GM12864 (cell line): ENCODE measurements around the gene KIAA1755.
A peak's percentile ranks its signal among the peaks of the same experiment; 100 is the strongest.

ENCODE experiments used
- DNase-seq: peaks from one replicate; pipeline ENCODE4 v3.0.0-alpha.2; 2011; ENCODE audit warnings: low read depth
- H3K4me3 ChIP-seq: 2 replicates; pipeline ENCODE4 v1.5.1; 2011; ENCODE audit warnings: mild to moderate bottlenecking, low read depth, low read length, control low read depth
- TF ChIP-seq, protein P1 (sequence below): IDR thresholded peaks from 2 replicates; pipeline ENCODE4 v1.5.1; 2011; ENCODE audit warnings: low read depth, mild to moderate bottlenecking, moderate library complexity, low read length, control low read depth, inconsistent platforms; ENCODE audit errors: missing control alignments

The KIAA1755 gene

GRCh38 chr20:38239441-38239840 lies 21.1 kb downstream of the KIAA1755 start:
- TF ChIP-seq, protein P1, sequence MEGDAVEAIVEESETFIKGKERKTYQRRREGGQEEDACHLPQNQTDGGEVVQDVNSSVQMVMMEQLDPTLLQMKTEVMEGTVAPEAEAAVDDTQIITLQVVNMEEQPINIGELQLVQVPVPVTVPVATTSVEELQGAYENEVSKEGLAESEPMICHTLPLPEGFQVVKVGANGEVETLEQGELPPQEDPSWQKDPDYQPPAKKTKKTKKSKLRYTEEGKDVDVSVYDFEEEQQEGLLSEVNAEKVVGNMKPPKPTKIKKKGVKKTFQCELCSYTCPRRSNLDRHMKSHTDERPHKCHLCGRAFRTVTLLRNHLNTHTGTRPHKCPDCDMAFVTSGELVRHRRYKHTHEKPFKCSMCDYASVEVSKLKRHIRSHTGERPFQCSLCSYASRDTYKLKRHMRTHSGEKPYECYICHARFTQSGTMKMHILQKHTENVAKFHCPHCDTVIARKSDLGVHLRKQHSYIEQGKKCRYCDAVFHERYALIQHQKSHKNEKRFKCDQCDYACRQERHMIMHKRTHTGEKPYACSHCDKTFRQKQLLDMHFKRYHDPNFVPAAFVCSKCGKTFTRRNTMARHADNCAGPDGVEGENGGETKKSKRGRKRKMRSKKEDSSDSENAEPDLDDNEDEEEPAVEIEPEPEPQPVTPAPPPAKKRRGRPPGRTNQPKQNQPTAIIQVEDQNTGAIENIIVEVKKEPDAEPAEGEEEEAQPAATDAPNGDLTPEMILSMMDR, result no peak
- H3K4me3 ChIP-seq, result no peak overlapping the region
- no peak for DNase-seq

DNA sequence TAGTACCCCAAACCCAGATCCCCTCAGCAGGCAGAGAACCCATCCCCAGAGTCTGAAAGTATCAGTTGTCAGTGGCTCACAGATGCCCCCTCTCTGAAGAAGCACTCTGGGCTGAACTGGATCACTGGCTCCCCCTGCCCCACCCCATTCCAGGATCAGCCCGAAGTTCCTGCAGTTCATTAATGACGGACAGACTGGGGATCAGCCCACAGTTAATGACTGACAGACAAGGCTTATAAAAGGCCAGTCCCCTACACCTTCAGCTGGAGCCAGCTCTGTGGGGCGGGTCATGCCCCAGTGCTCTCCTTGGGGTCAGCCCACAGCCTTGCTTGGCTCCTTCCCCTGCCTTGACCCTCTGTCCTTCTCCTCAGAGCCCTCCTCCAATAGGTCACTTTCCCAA lies 21.7 kb downstream of the KIAA1755 start:
- DNase-seq, result no peak
- TF ChIP-seq, protein P1, result no peak
- no peak overlapping the region for H3K4me3 ChIP-seq

DNA sequence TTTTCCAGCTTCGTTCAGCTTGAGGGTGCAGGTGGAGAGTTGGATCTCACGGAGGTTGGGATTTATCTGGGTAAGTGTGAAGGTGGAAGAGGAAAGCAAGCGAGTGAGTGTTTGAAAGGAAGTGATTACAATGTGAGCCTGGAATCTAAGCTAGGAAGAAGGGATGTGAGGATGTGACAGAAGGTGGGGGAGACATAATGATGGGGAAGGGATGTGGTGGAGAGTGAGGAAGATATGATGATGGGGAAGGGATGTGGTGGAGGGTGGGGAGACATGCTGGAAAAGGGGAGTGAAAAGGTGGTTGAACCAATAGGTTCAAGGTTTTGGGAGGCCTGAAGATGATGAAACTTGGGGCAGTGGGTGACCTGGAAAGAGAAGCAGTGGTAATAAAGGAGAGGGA lies 23.2 kb downstream of the KIAA1755 start:
- H3K4me3 ChIP-seq, result no peak overlapping the region
- TF ChIP-seq, protein P1, result no peak
- DNase-seq, result no peak

DNA sequence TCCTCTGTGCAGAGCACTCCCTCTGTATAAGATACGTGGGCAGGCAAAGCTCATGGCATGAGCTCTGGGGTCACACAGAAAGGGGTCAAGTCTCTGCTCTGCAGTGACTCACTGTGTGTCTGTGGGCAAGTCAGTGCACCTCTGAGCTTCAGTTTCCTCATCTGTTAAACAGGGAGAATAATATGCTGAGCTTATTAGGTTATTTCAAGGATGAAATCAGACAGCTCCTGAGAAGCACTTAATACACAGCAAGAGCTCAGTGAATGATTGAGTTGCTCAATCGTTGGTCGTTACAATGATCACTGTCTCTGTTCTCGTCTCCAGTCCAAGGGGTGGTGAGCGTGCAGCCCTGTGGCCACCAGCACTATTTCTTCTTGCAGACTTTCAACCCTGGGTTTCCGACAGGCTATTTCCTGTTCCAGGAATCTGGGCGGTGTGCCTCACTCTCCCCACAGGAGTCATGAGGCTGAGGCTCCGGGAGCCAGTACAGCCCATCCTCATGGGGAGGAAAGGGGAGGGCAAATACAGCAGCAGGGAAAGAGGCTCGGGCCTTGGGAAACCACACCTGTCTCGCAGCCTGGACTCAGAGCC lies 28.9 kb downstream of the KIAA1755 start:
- no peak overlapping the region for H3K4me3 ChIP-seq
- TF ChIP-seq, protein P1, result no peak
- DNase-seq, result no peak

DNA sequence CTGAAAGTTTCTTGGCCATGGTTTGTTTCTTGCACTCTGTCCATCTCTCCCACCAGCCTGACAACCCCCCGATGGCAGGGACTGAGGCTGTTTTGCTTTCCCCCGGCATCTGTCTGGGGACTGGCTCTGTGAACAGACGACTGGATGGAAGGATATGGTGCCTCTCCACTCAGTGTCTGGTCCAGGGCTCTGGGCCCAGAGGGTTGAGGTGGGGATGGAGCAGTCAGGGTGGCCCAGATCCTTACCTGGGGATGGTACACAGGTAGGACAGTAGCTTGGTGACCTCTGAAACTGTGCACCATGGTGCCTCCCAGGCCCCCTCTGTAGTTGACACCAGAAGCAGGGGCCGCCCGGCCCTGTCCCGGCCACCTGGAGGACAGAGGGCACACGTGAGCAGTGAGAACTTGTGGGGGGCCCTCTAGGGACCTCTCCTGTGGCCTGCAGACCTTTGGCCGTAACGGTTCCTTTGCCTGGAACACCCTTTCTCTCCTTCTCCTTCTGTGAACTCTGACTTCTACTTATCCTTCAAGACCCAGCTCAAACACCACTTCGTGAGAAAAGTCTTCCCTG lies 29.5 kb downstream of the KIAA1755 start:
- H3K4me3 ChIP-seq, result no peak overlapping the region
- DNase-seq, result no peak
- TF ChIP-seq, protein P1, result no peak

DNA sequence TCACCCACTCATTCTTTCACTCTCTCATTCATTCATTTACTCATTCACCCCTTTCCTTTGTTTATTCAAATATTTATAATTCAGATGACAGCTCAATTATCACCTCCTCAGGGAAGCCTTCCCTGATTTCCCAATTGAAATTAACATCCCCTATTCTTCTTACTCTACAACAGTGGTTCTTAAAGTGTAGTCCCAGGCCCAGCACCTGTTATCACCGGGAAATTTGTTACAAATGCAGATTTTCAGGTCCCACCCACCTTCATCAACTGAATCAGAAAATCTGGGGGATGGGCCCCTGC lies 30.3 kb downstream of the KIAA1755 start:
- TF ChIP-seq, protein P1, result no peak
- H3K4me3 ChIP-seq, result no peak overlapping the region
- no peak for DNase-seq

GRCh38 chr20:38229376-38230252 lies 30.9 kb downstream of the KIAA1755 start:
- TF ChIP-seq, protein P1, result peak; percentile 40
- no peak overlapping the region for H3K4me3 ChIP-seq
- DNase-seq, result no peak
